Activated CD4-positive, alpha-beta T cell treated with anti-CD3 and anti-CD28 coated beads, Interleukin-2, Interleukin-4, amounts not matched to agents 100 ng/mL and 50 ng/mL, durations not matched to agents 16 hours and 8 hours (primary cell): ENCODE data around the gene PBX3.

Experiments used
- DNase-seq: peaks from one replicate; pipeline ENCODE4 v3.0.0-alpha.2; 2020; ENCODE audit warnings: low spot score

Gene PBX3

GRCh38 chr9:125998837-125999503 is 251.8 kb downstream of the PBX3 start:
- DNase-seq, result no peak

GRCh38 chr9:125999504-125999881 is 252.3 kb downstream of the PBX3 start:
- no peak for DNase-seq

GRCh38 chr9:126000256-126000655 is 253.1 kb downstream of the PBX3 start:
- no peak for DNase-seq

GRCh38 chr9:126000731-126001580 is 253.8 kb downstream of the PBX3 start:
- DNase-seq, result no peak

GRCh38 chr9:126001581-126002225 is 254.5 kb downstream of the PBX3 start:
- DNase-seq, result no peak

- no peak for DNase-seq
Measured at GRCh38 chr9:126002476-126003350, 255.5 kb downstream of the PBX3 start.

GRCh38 chr9:126009047-126009446 is 261.9 kb downstream of the PBX3 start:
- DNase-seq, result no peak

- no peak for DNase-seq
Measured at GRCh38 chr9:126014726-126015125, 267.6 kb downstream of the PBX3 start.

- DNase-seq, result no peak
Measured at GRCh38 chr9:126015424-126015823, 268.3 kb downstream of the PBX3 start.

- no peak for DNase-seq
Measured at GRCh38 chr9:126016579-126017290, 269.6 kb downstream of the PBX3 start.
